HPDE6-E6E7 (cell line): Measurements from ENCODE around the gene BCAR3.

ENCODE experiments used
- DNase-seq: peaks from one replicate; pipeline ENCODE4 v3.0.0; 2011; ENCODE audit warnings: missing footprints; ENCODE audit errors: extremely low spot score

BCAR3 gene

DNA sequence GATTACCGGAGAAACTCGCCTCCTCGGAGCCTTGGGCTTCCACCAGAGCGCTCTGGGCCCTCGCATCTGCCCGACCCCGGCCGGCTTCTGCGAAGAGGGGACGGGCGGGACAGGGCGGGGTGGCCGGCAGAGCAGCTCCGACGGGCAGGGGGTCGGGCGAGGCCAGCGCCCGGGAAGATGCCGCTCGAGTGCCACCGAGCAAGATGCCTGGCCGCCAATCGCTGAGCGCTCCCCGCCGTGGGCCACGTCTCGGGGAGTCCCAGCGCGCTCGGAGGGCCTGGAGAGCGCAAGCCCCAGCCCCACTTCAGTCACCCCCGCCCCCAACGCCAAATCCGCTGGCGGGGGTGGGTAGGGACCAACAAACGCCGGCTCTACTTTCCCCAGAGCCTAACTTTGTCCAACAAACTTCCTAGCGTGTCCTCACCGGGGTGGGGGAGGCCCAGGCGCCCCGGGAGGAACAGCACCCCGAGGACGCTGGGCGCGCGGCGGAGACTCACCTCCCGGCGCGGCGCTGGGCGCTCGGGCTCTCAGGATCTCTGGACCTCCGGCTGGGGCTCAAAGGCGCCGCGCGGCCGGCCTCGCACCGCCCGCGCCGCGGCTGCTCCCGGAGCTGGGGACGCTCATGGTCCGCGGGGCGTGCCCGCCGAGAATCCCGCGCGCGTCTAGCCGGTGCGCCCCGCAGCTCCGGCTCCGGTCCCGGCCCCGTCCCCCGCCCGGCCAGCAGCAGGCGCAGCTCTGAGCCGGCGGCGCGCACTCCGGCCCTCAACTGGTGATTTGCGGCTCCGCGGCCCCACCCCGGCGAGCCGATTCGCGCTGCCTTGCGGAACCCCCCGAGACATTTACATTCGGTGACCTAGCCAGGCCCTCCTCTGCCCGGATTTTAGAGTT, at the start of gene BCAR3:
TSS of gene BCAR3 (minus strand) at position 737 of the 888 bp plus-strand sequence. CDS start 6,907 bp downstream, outside the sequence.
- no peak for DNase-seq

- no peak for DNase-seq
Observed at GRCh38 chr1:93730621-93731020, 49.0 kb upstream of the BCAR3 start.

DNA sequence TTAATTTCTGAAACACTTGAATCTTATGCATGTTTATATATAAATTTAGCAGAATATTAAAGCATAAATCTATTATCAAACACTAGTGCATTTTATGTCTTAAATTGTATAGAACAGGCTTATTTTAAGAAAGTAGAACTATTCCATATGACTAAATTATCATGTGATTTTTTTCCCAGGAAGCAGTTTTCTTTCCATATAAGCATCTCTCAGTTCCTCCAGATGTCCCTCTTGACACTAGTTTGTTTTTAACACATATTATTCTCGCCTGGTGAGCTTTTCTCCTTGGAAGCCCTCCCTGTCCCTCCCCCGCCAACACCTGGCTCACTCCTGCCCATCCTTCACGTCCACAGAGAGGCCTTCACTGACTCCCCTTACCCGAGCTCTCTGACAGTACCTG, 48.3 kb upstream of the BCAR3 start:
- DNase-seq: no peak

- DNase-seq: no peak
Observed at GRCh38 chr1:93729502-93729901, 47.9 kb upstream of the BCAR3 start.

GRCh38 chr1:93728480-93729131, 47.0 kb upstream of the BCAR3 start:
- no peak for DNase-seq

GRCh38 chr1:93723733-93724270, 42.2 kb upstream of the BCAR3 start:
- no peak for DNase-seq

GRCh38 chr1:93723110-93723509, 41.5 kb upstream of the BCAR3 start:
- DNase-seq: no peak

- no peak for DNase-seq
Observed at GRCh38 chr1:93722081-93723031, 40.7 kb upstream of the BCAR3 start.

GRCh38 chr1:93720956-93721626, 39.5 kb upstream of the BCAR3 start:
- no peak for DNase-seq

DNA sequence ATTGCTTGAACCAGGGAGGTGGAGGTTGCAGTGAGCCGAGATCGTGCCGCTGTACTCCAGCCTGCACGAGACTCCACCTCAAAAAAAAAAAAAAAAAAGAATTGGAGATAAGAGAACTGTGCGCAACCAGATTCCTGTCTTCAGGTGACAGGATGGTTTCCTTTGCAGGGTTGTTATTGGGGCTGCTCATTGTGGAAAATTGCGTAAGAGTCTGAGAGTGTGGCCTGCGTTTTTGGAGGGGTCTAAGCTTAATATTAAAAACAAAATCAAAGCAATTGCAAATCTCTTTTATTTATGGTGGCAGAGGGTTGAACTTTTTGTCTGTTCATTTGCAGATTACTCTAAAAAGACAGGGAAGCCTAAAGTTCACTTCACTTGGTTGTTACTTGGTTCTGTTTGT, 36.0 kb upstream of the BCAR3 start:
- no peak for DNase-seq

- DNase-seq: no peak
Observed at GRCh38 chr1:93716941-93717368, 35.3 kb upstream of the BCAR3 start.

DNA sequence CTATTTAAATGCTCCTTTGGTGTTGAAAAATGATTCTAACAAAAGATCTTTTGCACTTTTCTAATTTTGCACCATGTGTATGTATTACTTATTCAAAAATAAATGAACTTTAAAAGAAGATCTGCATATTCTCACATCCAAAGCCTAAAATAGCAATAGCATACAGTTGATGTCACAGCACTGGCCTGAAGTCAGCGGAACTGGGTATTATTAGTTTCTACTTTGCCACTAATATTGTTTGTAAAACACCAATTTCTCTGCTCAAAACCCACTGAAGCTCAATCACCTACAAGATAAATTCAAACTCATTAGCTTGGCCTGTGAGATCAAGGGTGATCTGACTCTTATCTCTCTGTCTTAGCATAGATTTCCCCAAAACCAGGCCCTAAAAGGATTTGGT, 34.5 kb upstream of the BCAR3 start:
- DNase-seq: no peak

- DNase-seq: no peak
Observed at GRCh38 chr1:93715529-93716126, 34.0 kb upstream of the BCAR3 start.

DNA sequence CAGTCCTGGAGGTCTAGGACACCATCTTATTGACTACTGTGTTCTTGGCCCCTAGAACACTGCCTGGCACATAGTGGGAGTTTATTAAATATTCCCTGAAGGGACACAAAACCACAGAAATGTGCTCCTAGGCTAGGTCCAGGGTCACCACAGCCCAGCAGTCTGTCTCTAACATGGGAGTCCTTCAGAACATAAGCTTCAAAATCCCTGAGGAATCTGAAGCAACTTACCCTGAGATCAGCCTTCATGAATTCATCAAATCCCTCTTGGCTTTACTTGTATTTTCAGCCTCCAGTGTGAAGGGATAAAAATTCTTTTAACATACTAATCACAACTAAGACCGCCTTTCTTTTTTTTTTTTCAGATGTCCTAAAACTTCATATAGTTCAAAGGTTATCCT, 32.7 kb upstream of the BCAR3 start:
- no peak for DNase-seq

DNA sequence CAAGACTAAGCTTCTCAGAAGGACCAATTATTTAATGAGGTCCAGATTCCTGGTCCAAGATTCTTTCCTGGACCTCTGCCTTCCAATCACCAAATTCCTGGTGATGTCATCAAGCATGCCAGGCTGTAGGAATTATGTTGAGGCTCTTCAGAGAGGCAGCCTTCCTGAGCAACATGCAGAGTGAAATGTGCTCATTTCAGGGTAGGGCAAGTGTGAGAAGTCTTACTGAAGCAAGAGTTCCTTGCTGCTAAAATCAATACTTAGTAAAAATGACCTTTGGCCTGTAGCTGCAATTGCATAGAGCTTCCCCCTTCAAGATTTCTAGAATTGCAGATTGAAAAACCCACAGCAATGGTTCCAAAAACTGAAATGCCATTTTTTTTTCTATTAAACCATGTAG, 31.7 kb upstream of the BCAR3 start:
- no peak for DNase-seq

DNA sequence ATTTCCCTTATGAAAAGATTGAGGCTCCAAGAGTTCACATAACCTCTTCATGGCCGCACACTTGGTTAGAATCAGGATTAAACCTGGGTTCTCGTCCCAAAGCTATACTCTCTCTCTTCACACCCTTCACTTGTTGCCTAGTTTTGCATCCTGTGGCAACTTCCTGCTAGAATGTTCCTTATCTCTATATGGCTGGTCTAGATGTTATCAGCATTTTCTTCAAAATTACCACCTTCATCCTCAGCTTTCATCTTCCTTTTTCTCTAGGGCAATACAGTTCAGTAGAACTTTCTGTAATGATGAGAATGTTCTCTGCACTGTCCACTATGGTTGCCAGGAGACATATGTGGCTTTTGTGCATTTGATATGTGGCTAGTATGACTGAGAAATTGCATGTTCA, 31.1 kb upstream of the BCAR3 start:
- DNase-seq: no peak

GRCh38 chr1:93710499-93711453, 29.1 kb upstream of the BCAR3 start:
- no peak for DNase-seq

- no peak for DNase-seq
Observed at GRCh38 chr1:93708734-93709481, 27.3 kb upstream of the BCAR3 start.

DNA sequence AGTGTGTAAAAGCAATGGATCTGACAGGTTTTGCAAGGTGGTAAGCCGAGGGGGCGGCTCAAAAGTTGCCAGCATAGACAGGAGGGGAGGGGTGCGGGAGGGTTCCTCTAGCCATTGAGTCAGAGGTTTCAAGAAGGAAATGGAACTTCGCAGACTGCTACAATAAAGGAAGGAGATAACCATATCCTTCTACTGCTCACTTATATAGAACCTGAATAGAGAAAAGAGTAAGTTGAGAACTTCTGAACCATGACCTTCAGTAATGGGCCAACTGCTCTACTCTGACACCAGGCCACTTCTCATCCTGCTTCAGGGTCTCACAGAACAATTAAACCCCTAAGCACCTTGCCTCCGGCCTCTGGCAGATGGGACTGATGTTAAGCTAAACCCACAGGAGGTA, 26.3 kb upstream of the BCAR3 start:
- no peak for DNase-seq
